Parathyroid adenoma (tissue), 2 donors: Measurements from ENCODE around the gene TCP10L.

Experiments used
- H2AFZ ChIP-seq: fragments of 300-600 bp; sonication (generic); one replicate; pipeline ENCODE4 v1.7.0; 2017; ENCODE audit warnings: antibody characterized with exemption, mild to moderate bottlenecking
- H3K27ac ChIP-seq: fragments of 300-600 bp; sonication (generic); one replicate; pipeline ENCODE4 v1.7.0; 2017
- H3K27me3 ChIP-seq: fragments of 300-600 bp; sonication (generic); one replicate; pipeline ENCODE4 v1.7.0; 2017; ENCODE audit warnings: low read length; ENCODE audit not compliant: control insufficient read depth, insufficient read depth
- H3K36me3 ChIP-seq: fragments of 300-600 bp; sonication (generic); one replicate; pipeline ENCODE4 v1.7.0; 2017; ENCODE audit warnings: low read length; ENCODE audit not compliant: control insufficient read depth, insufficient read depth
- H3K4me1 ChIP-seq: fragments of 300-600 bp; sonication (generic); one replicate; pipeline ENCODE4 v1.7.0; 2017; ENCODE audit warnings: control low read depth
- H3K4me2 ChIP-seq: fragments of 300-600 bp; sonication (generic); one replicate; pipeline ENCODE4 v1.7.0; 2017; ENCODE audit warnings: low read length
- H3K4me3 ChIP-seq: fragments of 300-600 bp; sonication (generic); one replicate; pipeline ENCODE4 v1.7.0; 2017; ENCODE audit warnings: low read depth, low read length
- H3K79me2 ChIP-seq: fragments of 300-600 bp; sonication (generic); one replicate; pipeline ENCODE4 v1.7.0; 2017; ENCODE audit warnings: control low read depth
- H3K9ac ChIP-seq: fragments of 300-600 bp; sonication (generic); one replicate; pipeline ENCODE4 v1.7.0; 2017; ENCODE audit warnings: mild to moderate bottlenecking
- H3K9me3 ChIP-seq: fragments of 300-600 bp; sonication (generic); one replicate; pipeline ENCODE4 v1.7.0; 2017; ENCODE audit warnings: low read length; ENCODE audit not compliant: control insufficient read depth
- CTCF ChIP-seq: fragments of 300-600 bp; sonication (generic); IDR thresholded peaks from one replicate; pipeline ENCODE4 v1.7.0; 2017; ENCODE audit warnings: antibody characterized with exemption, mild to moderate bottlenecking
- donor health status: primary hyperparathyroidism.

The TCP10L gene

DNA sequence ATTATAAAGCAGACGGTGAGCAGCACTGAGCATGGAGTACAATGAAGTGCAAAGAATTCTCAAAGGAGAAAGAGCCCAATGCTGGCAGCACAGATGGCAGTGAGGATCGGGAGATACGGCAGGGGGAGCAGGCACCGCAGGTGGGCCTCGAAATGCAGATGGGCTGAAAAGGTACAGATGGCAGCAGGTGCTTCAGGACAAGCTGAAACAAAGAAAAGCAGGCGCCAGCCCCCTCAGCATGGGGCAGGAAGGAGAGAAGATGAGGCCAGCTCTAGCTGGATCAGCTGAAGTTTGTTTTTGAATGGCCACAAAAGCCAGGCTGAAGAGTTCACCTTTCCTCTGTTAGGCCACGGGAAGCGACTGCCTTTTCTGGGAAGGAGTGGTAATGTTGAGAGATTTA is 19.1 kb upstream of the TCP10L start:
- Histone ChIP-seq H3K4me3 (no peak overlapping the region), H3K9me3 (no peaks in the 10 kb centered on the region), H3K27me3 (no peaks in the 10 kb centered on the region), H2AFZ (no peak overlapping the region), H3K4me2 (no peak overlapping the region), H3K27ac (no peak overlapping the region), H3K79me2 (no peaks in the 10 kb centered on the region), H3K9ac (no peak overlapping the region), H3K36me3 (no peaks in the 10 kb centered on the region), H3K4me1 (no peaks in the 10 kb centered on the region)
- no peak for TF ChIP-seq CTCF

- Histone ChIP-seq H3K36me3 (no peaks in the 10 kb centered on the region), H3K4me1 (no peaks in the 10 kb centered on the region), H2AFZ (no peak overlapping the region), H3K79me2 (no peaks in the 10 kb centered on the region), H3K9me3 (no peaks in the 10 kb centered on the region), H3K4me3 (no peak overlapping the region), H3K9ac (no peak overlapping the region), H3K27ac (no peak overlapping the region), H3K27me3 (no peaks in the 10 kb centered on the region), H3K4me2 (no peak overlapping the region)
- TF ChIP-seq CTCF, result no peak
These were observed 17.8 kb upstream of the TCP10L start for GRCh38 chr21:32603131-32603530.

DNA sequence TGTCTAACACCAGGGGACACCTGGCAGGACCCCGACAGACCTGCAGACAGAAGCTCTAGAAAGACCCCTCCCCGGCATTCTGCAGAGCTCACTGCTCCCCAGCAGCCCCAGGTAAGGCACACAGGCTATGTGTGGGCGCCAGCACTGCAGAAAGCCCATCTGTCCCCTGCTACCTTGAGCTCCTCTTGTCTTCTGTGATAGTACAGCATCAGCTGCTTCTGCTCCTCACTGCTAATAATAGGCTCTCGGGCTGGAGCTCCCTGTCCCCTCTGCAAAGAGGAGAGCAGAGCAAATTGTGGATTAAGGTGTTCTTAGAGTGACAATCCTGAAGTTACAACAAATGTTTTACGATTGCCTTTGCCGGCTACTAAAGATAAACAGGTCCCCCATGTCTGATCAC is 16.8 kb upstream of the TCP10L start:
- no peaks in the 10 kb centered on the region for H3K27me3 ChIP-seq
- no peak overlapping the region for H3K4me3 ChIP-seq
- H3K4me1 ChIP-seq, result no peaks in the 10 kb centered on the region
- no peaks in the 10 kb centered on the region for H3K79me2 ChIP-seq
- no peak overlapping the region for H3K4me2 ChIP-seq
- H3K36me3 ChIP-seq, result no peaks in the 10 kb centered on the region
- H3K9ac ChIP-seq, result no peak overlapping the region
- H3K9me3 ChIP-seq, result no peaks in the 10 kb centered on the region
- no peak overlapping the region for H3K27ac ChIP-seq
- TF ChIP-seq CTCF, result no peak
- no peak overlapping the region for H2AFZ ChIP-seq

DNA sequence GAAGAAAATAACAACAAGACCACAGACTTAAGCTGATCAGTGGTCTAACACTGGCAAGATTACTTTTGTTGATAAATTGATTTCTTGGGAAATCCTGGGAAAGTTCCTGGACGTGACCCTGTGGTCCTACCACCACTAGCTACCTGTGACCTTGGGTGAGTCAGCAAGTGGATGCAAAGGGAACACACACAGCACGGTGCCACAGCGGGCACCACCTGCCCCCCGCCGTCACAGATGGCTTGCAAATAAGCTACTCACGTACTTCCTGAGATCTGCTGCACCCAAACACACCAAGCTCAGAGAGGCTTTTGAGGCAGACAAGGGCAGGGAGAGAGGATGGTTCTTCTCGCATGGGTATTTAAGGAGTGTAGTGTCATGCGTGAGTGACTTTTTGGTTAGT is 14.2 kb upstream of the TCP10L start:
- TF ChIP-seq CTCF, result no peak
- no peak overlapping the region for H2AFZ ChIP-seq
- no peak overlapping the region for H3K4me2 ChIP-seq
- no peak overlapping the region for H3K4me3 ChIP-seq
- H3K9ac ChIP-seq, result no peak overlapping the region
- H3K36me3 ChIP-seq, result no peaks in the 10 kb centered on the region
- H3K79me2 ChIP-seq, result no peaks in the 10 kb centered on the region
- no peaks in the 10 kb centered on the region for H3K27me3 ChIP-seq
- H3K4me1 ChIP-seq, result no peaks in the 10 kb centered on the region
- no peak overlapping the region for H3K27ac ChIP-seq
- H3K9me3 ChIP-seq, result no peaks in the 10 kb centered on the region

DNA sequence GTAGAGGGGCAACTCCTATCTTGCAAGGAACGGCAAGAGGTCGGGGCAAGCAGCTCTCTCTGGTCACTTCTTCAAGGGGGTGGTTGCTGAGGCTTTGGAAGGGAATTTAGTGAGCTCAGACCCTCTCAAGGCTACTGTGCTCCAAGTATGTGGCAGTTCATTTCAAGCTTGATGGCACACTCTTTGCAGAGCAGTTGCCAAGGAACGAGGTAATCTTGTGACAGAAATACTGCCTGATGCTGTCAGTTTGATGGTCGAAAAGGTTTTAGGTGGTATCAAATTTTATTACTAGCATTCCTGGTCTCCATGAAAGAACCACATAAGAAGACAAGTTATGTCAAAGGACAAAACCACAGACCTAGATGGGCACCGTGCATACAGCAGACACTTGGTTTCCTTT is 13.8 kb upstream of the TCP10L start:
- H2AFZ ChIP-seq, result no peak overlapping the region
- H3K9me3 ChIP-seq, result no peaks in the 10 kb centered on the region
- H3K36me3 ChIP-seq, result no peaks in the 10 kb centered on the region
- no peak for TF ChIP-seq CTCF
- no peak overlapping the region for H3K4me3 ChIP-seq
- H3K4me2 ChIP-seq, result no peak overlapping the region
- no peaks in the 10 kb centered on the region for H3K4me1 ChIP-seq
- H3K79me2 ChIP-seq, result no peaks in the 10 kb centered on the region
- H3K27me3 ChIP-seq, result no peaks in the 10 kb centered on the region
- H3K27ac ChIP-seq, result no peak overlapping the region
- no peak overlapping the region for H3K9ac ChIP-seq
